ENCODE data around the gene TAGAP.

Gene TAGAP

GRCh38 chr6:159071843-159072769 is 27.3 kb upstream of the TAGAP start:
- no peak for DNase-seq

- no peak for DNase-seq
These were observed 24.2 kb upstream of the TAGAP start for GRCh38 chr6:159068904-159069578.

DNA sequence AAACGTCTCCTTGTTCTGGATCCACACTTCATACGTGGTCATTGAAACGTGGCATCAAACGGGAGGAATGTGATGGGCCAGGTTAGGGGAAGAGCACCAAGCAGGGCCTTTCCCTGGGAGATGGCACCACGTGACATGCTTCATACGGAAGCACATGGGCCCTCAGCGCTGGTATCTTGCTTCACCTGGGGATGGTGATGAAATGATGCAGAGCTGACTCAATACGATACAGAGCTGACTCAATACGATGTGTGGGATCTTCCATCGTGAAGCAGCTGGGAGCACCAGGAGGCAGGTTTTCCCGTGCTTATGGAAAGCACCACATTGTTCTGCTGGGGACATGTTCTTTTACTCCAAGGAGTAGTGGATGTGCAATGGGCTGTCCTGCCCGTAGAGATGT is 22.5 kb upstream of the TAGAP start:
- DNase-seq, result no peak

DNA sequence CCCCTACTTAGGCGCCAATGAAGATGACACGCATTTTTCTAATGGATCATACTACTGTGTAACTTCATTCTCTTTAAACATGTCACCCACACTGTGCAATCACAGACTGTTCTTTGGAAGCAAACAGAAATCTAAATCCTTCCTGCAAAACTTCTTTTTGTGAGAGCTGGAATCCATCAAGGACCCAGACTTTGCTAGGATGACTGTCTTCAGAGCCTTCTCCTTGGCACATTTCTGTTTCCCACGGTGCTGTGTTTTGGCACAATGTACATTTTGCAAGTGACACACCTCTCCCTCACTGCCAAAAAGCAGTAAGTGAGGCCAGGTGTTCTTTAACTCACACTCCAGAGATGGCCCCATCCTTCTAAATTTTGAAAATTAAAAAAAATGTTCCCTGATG is 21.7 kb upstream of the TAGAP start:
- no peak for DNase-seq

- no peak for DNase-seq
These were observed 21.1 kb upstream of the TAGAP start for GRCh38 chr6:159065759-159066329.

DNA sequence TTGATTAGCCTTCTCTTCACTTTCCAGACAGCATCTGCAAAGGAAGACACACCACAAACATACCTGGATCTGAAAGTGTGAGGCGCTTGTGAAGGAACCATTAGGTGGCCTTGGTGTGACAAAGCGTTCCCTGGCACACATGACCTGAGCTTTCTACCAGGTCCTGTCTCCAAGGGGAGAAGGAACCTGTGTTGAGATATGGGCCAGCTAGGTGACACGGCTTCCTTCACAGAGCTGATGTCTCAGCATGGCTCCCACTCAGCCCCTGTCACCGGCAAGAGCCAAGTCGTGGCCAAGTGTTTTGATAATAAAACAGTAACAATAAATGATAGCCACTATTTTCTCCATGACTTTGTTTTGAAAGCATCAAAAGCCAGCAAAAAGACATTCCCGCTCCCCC is 20.3 kb upstream of the TAGAP start:
- DNase-seq, result no peak

GRCh38 chr6:159064477-159064876 is 19.7 kb upstream of the TAGAP start:
- no peak for DNase-seq

GRCh38 chr6:159063549-159063948 is 18.8 kb upstream of the TAGAP start:
- no peak for DNase-seq

- no peak for DNase-seq
These were observed 18.2 kb upstream of the TAGAP start for GRCh38 chr6:159062976-159063375.

- DNase-seq, result no peak
These were observed 17.8 kb upstream of the TAGAP start for GRCh38 chr6:159062564-159062945.

- no peak for DNase-seq
These were observed 17.2 kb upstream of the TAGAP start for GRCh38 chr6:159061805-159062563.

GRCh38 chr6:159061146-159061545 is 16.4 kb upstream of the TAGAP start:
- no peak for DNase-seq

- DNase-seq, result no peak
These were observed 15.2 kb upstream of the TAGAP start for GRCh38 chr6:159059885-159060506.

DNA sequence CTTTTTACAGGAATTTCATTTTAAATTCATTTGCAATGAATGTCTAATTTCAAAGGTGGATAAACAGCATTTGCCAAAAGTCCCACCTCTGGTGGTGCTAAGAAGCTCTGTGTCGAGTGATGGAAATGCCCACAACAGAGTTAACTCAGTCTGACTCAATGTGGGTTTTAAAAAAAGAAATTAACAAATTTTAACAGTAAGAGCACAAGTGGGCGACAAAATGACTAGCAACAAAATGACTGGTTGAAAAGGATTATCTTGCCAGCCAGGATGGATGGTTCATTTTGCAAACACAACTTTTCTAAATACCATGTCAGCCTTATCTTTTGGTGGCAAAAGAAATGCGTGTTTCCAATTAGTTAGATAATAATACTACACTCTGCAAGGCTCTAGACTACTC is 14.3 kb upstream of the TAGAP start:
- no peak for DNase-seq

- DNase-seq, result no peak
These were observed 12.1 kb upstream of the TAGAP start for GRCh38 chr6:159056899-159057298.

DNA sequence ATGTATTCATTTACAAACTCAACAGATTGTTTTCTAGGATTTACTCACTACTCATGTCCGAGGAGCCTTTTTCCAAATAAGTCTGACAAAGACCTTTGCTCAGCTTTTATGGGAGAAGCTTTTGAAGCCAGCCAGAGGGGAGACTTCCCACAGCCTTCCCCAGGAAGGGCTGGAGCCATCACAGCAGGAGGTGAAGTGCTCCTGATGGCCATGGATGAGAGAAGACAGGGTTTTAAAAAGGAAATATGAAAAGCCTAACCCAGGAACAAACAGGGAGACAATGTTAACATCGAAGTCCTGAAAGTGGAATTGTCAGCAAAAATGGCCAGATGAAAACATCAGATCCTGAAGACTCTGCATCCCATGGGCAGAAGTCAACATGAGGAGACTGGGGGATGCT is 11.6 kb upstream of the TAGAP start:
- DNase-seq, result no peak

DNA sequence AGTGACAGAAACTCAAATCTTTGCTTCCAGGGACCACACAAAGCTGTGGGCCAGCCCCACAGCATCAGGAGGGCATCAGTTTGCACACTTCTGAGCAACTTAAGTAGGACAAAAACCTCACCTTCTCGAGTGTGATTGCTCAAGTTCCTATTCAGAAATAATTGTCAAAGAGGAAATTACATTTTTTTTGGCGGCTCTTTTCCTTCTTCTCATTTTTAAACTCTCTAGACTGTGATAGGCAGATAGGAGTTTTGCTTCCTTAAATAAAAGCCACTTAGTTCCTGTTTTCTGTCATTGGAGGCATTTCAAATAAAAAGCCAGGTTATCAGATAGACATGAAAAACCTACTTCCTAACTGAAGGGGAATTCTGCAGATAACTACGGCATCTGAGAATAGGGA is 11.2 kb upstream of the TAGAP start:
- DNase-seq, result no peak

- no peak for DNase-seq
These were observed 9.1 kb upstream of the TAGAP start for GRCh38 chr6:159053781-159054398.

GRCh38 chr6:159052720-159053119 is 7.9 kb upstream of the TAGAP start:
- no peak for DNase-seq

GRCh38 chr6:159047891-159048685 is 3.3 kb upstream of the TAGAP start:
- no peak for DNase-seq

DNA sequence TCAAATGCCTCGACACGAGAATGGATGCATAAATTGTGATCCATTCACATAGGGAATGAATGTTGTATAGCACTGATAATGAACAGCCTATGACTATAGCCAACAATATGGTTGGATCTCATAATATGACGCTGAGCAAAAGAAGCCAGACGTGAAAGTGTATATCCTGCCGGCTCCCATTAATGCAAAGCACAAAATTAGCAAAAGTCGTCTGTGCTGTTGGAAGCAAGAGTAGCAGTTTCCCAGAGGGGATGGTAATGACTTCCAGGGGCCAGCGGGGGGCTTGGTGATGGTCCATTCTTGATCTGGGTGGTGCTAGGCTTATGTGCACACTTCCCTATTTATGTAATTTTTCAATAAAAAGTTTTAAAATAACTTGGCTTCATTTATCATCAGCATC is 1.0 kb upstream of the TAGAP start:
- DNase-seq, result no peak

GRCh38 chr6:159043947-159044346 is 844 bp downstream of the TAGAP start:
- no peak for DNase-seq

Data from NCI-H1436 (cell line).